ENCODE results near the gene DENND4A.

DNA sequence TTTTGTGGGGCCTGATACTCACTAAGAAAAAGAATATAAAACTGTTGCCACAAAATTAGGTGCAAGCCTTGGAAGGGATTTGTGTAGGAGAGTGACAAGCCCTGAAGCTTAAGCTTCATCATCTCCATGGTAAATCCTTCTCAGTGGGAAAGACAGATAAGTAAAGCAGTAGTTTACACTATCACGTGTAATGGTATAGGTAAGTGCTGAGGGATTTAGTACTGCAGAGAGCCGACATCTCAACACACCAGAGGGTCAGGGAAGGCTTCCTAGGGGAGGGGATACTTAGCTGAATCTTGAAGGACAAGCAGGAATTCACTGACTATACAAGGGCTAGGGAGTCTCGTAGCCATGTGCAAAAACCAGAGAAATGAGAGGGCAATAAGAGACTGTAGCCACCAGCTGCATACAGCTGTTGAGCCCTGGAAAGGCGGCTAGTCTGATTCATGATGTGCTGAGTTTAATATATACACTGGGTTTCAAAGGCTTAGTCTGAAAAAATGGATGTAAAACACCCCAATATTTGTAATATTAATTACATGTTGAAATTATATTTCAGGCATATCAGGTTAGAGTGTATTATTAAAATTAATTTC lies 159.2 kb downstream of the DENND4A start:
- TF ChIP-seq, protein P1, sequence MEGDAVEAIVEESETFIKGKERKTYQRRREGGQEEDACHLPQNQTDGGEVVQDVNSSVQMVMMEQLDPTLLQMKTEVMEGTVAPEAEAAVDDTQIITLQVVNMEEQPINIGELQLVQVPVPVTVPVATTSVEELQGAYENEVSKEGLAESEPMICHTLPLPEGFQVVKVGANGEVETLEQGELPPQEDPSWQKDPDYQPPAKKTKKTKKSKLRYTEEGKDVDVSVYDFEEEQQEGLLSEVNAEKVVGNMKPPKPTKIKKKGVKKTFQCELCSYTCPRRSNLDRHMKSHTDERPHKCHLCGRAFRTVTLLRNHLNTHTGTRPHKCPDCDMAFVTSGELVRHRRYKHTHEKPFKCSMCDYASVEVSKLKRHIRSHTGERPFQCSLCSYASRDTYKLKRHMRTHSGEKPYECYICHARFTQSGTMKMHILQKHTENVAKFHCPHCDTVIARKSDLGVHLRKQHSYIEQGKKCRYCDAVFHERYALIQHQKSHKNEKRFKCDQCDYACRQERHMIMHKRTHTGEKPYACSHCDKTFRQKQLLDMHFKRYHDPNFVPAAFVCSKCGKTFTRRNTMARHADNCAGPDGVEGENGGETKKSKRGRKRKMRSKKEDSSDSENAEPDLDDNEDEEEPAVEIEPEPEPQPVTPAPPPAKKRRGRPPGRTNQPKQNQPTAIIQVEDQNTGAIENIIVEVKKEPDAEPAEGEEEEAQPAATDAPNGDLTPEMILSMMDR (IDR thresholded peaks at IDR 0.05; ENCODE audit: low read depth, low read length, poor library complexity, severe bottlenecking), result no peak
- TF ChIP-seq EZH2phosphoT487 (IDR thresholded peaks at IDR 0.05; ENCODE audit: borderline replicate concordance, low read length), result no peak
